Right renal cortex interstitium (tissue), 3 donors: Measurements from ENCODE around the gene LPAR3. TPM values are rescaled to one million over a fixed set of nuclear protein-coding genes. Genes with fewer than 3 reads are reported as not detected.

ENCODE experiments used
- DNase-seq, 3 donors: peaks; one replicate each; pipeline ENCODE4 v3.0.0-alpha.2; 2013; ENCODE audit warnings: low read depth in 3 of 3, low spot score in 2 of 3
- polyA plus RNA-seq, 3 donors: library from polyadenylated mRNA; unstranded; fragments of 120-200 nt; gene quantifications; one replicate each; pipeline ENCODE4 v1.2.1, GENCODE V29; 2013; ENCODE audit not compliant: insufficient read length in 3 of 3

The LPAR3 gene
- polyA plus RNA-seq, 3 donors: 1.2 to 1.5 (median 1.4) TPM

DNA sequence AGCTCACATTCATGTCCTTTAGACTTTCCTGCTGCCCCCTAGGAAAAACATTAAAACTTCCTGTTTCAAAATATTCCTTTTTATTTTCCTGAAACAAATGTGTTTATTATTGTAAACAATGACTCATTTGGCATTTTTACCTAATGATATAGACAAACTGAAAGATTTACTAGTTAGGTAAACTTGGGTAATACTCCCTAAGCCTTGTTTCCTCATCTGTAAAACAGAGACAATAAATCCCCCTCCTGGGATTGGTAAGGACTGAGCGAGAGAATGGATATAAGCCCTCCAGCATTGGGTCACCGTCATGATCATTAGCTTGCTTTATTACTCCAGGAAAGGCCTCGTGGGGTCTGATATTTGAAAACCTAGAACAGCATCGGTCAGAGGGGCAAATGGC lies 59.8 kb downstream of the LPAR3 start:
- no peak for DNase-seq

DNA sequence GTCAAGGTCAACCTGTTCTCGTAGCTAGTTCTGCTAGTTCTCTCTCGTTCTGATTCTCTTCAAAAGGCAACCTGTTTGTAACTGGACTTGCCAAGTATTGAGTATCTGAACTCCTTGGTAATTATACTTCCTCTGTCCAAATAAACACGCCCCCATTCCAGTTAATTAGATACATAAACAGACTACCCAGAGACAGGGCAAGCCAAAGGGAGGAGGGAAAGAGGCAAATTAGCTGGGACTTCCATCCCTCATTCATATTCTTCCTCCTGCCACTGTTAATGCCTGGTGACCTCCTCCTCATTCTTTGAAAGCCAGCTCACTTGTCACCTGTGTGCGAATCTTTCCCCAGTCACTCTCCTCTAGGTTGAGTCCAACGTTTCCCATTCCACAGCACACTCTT lies 62.9 kb downstream of the LPAR3 start:
- DNase-seq: no peak

DNA sequence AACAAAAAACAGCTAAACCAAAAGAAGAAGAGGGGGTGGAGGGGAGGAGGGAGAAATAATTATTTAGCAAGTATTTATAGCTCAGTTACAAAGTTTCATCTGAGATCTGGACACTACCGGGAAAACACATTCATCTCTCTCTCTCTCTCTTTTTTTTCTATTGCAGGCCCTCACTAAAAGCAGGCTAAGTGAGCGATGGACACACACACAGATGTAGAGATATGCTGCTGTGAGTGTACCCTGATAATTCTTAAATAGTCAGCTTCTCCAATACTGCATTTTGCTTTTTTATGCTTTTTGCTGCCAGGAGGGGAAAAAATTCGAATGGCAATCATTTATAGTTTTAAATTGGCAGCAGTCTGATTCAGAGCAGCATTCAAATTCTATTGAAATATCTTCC lies 65.0 kb downstream of the LPAR3 start:
- no peak for DNase-seq

DNA sequence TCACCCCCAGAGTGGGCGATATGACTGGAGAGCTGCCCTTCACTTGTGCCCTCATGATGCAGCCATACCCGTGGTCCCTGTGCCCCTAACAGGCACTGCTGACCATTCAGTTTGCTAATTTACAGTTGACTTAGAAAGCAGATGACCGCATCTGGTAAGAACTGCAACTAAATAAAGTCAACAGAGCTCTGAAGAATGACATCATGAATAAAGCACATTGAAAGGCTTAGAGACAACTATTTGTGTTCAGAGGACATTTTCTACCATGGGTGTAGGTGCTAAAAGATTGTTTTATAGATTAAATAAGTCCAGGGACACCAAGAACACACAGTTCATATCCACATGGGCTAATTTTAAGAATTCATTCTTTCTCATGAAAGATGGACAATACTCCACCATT lies 65.5 kb downstream of the LPAR3 start:
- DNase-seq: no peak

DNA sequence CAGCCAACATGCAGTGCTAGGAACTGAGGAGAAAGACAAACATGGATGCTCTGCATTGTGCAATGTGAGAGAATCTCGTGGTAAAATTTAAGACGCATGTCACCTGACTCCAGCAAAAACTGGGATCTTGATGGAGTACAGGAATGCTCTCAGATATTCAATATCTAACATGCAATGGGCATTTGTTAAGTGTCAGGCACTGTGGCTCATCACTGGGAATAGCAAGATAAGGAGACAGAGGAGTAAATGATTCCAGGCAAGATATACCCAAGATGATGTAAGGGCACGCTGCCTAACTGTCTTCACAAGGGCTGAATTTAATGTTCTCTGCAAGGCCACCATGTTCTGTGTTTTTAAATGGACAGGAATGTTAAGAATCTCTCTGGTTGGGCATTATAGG lies 67.8 kb downstream of the LPAR3 start:
- DNase-seq: no peak

DNA sequence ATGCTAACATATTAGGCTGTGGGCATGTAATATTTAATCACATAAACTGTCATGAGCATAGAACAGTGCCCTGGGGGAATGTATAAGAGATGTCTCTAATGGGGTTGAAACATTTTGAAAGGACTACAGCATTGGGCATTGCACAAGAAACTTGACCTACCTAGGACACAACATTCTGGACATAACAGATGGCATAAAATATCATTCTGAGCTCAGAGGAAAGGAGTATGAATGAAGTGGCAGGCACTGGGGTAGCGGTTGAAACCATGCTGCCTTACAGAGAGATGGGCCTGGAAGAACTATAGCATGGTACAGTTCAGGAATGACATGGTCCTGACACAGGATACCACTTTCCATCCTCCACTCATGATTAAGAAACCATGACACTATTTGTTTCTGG lies 69.0 kb downstream of the LPAR3 start:
- no peak for DNase-seq

DNA sequence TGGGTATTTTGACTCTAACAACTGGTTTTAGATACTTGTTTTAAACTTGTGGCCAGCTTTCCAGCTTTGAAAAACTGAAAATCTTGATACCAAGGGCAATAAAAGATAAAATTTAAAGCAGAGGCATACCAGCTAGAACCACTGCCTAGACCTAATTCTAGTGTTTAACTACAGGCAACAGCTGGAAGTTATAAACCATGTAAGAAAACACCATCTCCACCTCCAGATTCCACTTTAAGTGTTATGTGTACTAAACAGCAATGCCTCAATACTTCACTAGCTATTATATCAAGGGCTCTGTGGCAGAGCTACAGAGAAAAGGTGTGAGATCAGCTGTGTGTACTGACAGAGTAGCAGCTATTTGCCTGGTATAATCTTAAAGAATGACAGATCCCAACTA lies 69.5 kb downstream of the LPAR3 start:
- peak in 1 of 3 donors; percentile 7 for DNase-seq

DNA sequence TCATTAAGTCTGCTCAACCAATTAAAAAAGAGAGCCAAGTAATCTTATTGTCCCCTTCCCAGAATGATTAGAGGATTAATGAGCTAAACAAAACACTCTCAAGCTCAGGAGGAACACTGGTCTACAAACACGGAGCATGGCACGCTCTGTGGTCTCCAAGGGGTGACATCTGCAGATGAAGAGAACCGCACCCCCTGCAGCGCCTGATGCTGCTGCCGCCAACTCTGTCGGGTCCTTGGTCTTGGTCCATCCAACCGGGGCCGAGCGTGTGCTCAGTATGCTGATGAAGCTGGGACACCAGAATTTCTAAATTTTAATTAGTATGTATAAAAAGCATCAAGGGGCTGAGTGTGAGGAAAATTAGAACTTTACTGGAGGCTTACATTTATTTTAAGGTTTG lies 82.7 kb downstream of the LPAR3 start:
- DNase-seq: no peak

DNA sequence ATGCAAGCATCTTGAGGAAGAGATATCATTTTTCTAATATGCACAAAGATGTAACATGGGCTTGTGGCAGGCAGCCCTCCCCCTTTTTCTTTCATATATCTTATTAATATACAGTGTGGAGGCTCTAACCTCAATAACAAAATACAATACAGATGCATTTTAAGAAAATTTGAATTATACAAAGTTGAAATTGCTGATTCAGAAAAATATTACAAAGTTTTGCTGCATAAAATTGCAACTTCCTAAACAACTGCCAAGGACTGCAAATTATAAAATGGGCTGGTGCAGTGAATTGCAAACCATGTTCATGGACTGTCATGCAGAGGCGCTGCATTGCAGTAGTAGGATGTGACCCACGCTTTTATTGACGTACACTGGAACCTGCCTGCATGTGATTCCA lies 84.0 kb downstream of the LPAR3 start:
- no peak for DNase-seq

DNA sequence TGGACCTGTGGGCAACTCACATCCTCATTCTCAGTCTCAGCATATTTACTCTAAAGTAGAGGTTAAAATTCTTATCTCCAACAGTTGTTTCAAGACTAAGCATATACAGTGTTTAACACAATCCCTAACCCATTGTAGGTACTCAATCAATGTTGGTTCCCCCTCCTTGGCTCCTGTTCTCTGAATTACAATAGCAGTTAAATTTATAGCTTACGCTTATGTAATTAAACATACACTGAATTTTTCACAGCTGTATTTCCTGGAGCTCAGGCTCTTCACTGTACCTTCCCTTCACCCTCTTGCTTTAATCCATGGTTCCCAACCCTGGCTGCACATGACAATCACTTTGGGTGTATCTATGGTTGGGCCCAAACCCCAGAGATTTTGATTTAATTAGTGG lies 89.4 kb downstream of the LPAR3 start:
- DNase-seq: no peak

DNA sequence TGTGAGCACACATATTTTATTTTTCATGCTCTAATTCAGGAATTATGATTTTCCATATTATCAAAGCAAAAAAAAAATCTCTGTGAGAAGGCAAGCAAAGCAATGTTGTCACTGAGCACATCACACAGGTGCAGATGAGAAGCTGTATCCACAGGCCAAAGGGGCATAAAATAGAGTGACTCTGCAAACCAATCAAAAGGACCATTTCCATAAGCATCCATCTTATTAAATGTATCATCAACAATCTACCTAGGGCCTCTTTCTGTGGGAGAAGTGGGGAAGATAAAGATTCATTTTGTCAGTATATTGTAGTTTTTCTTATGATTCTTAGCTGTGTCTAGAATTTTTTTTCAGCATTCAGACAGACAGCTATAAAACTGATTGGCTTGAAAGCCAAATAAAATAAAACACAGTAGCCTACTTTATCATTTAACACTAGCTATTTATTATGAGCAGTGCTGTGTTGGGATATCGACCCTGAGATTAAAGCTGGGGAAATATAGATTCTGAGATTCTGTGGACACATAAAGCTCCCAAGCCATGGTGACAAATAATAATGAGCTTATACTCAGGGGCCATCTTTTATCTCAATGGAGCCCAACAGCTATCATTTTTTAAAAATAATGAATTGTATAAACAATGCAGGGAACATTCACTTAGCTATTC lies 90.3 kb downstream of the LPAR3 start:
- no peak for DNase-seq

DNA sequence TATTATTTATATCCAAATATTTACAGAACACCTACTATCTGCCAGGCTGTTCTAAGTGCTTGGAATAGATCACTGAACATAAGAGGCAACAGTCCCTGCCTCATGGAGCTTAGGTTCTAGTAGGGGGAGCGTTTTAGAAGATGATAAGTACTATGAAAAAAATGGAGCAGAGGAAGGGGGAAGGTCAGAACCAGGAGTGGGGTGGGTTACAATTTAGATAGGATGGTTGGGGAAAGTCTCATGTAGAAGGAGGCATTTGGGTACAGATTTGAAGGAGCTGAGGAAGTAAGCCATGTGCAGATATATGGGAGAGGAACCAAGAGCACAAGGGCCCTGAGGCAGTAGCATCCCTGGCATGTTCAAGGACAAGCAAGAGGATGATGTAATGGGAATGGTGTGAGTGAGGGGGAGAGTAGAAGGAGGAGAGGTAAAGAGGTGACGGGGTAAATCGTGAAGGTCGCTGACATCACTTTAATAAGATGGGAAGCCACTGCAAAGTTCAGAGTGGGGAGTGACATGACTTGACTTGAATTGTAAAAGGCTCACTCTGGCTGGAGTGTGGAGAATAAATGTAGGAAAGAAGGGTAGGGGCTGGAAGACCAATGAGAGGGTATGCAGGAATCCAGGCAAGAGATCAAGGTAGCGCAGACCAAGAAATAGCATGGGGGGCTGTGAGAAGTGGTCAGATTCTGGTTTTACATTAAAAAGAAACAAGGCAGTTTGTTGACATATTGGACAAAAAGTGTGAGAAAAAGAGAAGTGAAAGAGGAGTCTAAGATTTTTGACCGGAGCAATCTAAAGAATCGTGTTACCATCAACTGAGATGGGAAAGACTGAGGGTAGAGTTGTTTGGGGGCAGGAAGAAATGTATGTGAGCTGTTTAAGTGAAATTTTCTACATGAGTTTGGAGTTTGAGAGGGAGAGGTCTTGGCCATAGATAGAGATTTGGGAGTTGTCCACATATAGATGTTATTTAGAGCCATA lies 92.6 kb downstream of the LPAR3 start:
- DNase-seq: no peak

DNA sequence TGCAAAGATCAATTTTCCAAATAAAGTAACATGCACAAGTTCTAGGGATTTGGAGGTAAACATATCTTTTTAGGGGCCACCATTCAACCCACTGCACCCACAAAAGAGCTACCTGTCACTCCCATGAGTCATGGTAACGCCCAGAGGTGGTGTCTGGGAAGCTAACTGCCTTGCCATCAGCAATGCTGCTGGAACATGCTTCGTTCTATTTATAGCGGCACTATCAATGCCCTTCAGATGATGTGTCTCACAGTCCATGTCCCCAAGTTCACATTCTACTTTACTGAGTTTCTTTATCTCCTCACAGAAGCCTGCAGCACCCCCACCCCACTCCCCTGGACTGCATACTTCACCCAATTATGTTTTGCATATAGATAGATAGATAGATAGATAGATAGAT lies 95.4 kb downstream of the LPAR3 start:
- no peak for DNase-seq

DNA sequence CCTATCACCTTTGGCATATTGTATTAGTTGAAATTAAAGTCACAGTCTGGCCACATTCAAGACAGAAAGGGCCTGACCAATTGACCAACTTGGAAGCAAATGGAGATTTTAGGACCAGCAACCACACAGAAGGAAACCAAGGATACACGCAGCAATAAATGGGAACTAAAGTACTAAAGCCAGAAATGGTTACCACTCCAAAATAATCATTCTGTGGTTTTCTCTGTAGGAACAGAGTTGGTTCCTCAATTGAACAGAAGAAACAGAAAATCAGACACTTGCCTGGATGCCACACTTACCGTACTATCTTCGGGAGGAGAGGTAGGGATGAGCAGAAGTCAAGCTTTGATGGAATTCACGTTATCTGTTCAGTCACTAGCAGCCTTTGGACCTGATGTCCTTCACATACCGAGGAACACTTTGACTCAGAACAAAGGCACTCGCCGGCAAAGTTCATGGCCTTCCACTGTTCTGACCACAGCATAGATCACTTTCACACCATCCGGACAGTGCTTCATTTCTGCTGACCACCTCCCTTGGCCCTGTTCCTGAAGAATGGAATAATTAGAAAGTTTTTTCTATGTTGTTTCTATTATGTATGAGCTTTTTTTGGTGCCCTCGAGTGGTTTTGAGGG lies 96.9 kb downstream of the LPAR3 start:
- no peak for DNase-seq

DNA sequence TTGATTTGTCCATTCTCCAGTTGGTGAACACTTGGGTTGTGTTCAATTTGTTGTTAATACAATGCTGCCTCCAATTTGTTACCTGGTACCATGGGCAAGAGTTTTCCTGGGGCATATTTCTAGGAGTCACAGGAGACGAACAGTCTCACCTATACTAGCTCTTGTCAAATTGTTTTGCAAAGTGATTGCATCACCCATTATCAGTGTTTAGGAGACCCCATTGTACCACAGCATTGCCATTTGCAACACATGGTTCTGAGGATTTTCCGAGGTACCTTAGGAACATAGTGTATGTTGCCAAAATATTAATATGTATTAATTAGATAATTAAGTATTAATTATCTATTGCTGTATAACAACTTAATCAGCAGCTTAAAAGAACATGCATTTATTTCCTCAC lies 97.8 kb downstream of the LPAR3 start:
- DNase-seq: no peak

DNA sequence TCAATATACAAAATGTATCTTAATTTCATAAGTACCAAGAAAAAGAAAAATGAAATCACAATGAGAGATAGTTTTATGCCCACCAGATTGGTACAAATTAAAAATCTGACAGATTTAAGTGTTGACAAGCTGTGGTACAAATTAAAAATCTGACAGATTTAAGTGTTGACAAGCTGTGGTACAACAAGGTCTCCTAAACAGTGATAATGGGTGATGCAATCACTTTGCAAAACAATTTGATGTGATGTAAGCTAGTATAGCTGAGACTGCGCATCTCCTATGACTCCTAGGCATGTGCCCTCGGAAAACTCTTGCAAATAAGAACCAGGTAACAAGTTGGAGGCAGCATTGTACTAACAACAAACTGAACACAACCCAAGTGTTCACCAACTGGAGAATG lies 100.6 kb downstream of the LPAR3 start:
- no peak for DNase-seq

DNA sequence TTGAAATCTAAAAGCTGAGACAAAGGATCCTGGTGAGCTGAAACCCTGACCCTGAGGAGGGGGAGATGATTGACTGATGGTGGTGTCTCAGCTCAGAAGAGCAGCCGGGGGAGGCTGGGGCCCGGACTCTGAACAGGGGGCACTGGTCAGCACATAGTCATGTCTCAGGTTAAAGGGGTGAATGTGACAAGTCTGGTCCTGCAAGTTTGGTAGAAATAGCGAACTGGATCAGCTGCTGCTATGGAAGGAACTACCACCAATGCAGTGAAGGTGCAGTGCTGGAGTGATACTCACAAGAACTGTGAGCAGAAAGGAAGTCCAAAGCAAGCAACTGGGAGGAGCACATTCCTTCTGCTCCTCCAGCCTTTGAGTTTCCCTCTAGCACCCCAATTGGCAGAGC lies 104.0 kb downstream of the LPAR3 start:
- no peak for DNase-seq

DNA sequence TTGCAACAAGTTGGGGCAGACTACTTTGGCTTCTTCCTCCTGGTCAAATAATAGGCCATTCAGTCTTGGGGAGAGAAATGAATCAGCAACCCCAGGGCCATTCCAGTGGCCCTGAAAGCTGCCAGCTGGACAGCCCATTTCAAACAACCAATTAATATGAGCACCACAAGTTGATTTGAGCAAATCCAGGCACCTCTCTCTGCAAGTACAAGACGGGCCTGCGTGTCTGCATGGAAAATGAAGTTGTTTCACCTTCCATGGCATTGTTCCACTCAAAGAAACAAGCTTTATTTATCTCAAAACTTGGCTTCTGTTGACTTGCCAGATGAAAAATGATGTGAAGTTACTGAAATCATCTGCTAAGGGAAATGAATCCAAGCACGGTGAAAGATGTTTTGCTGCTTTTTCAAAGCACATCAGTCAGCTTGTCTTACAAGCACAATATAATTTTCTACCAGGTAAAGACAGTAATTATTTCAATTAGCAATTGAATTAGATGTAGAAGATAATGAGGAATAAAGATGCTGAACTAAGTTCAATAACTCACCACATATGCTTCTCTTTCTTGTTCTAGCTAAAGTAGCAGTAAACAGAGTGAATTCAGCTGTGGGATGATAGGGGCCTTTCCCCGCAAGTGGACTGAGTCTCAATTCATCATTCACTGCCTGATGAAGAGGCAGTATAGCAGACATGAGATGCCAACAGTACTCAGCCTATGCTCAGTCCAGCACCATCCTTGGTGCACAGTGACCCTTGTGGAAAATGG lies 107.6 kb downstream of the LPAR3 start:
- no peak for DNase-seq

DNA sequence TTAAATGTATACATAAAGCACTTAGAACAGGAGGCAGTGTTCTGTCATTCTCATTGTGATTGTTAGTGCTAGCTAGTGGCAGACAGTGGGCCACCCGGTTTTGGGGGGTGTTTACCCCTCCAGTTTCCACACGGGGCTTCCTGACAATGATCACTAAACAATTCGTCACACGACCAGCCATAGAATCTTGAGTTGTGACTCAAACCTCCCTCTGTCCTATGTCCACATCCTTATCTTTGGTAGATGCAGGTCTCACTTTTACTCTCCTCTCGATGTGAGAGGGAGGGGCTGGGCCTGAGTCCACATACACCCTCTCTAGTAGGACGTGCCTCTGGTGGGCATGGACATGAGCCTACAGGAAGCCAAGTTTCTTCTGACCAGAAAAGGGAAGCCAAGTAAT lies 110.1 kb downstream of the LPAR3 start:
- no peak for DNase-seq

DNA sequence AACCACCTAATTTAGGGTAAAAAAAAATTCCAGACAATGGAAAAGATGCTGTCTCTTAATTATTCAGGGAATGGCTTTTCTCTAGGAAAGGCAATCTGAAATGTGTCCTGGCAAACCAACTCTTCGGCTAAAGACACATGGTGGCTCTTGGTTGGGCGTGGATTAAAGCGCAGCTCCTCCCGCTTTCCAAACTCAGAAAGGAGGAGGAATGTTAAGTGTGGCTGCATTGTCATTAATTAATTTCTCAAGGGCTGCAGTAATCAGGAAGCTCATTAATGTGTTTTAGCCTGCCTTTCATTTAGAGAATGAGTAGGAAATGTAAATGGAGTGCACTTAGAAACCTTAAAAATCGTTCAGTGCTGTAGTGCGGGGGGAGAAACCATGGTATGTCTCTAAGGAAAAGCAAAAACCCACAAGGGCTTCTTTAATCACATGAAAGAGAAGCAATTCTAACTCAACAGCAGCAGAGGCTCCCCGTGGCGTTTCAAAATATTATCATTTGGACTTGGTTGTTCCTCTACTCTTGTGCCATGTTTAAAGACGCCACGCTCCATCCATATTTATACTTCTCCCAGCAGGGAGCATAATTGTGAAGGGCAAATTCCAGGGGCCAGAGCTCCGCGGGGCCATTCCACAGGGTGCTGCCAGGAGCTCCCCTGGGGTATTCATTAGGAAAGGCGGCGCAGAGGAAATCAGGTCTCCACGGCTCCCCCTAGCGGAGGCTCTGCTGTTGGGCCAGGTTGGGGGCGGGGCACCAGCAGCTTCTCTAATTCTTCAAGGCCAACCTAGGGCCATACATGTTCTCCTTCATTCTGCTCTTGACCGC lies 110.8 kb downstream of the LPAR3 start:
- DNase-seq: no peak
